Neural cell (in vitro differentiated cells): ENCODE data around the gene BRCA2. TPM values are rescaled to one million over a fixed set of nuclear protein-coding genes. Genes with fewer than 3 reads are reported as not detected.

ENCODE experiments used
- H2AFZ ChIP-seq: fragments of 200-600, 300-800 bp; sonication (generic), shearing (Covaris generic); 2 replicates; pipeline ENCODE4 v1.6.0; 2014; ENCODE audit warnings: low read depth, mild to moderate bottlenecking, antibody characterized with exemption, low read length, moderate library complexity
- H3F3A ChIP-seq: fragments of 200-600 bp; shearing (Covaris generic); 2 replicates; pipeline ENCODE4 v1.6.1; 2016; ENCODE audit warnings: mild to moderate bottlenecking, moderate library complexity, mixed read lengths, antibody characterized with exemption, low read length; ENCODE audit not compliant: insufficient read depth, poor library complexity, severe bottlenecking
- H3K27ac ChIP-seq: fragments of 200-600, 300-800 bp; sonication (generic), shearing (Covaris generic); 2 replicates; pipeline ENCODE4 v1.5.1; 2014; ENCODE audit warnings: mild to moderate bottlenecking, low read length, moderate library complexity
- H3K27me3 ChIP-seq: fragments of 300-800, 200-600 bp; sonication (generic), shearing (Covaris generic); 2 replicates; pipeline ENCODE4 v1.6.0; 2014; ENCODE audit warnings: mild to moderate bottlenecking, low read depth, low read length, moderate library complexity; ENCODE audit not compliant: insufficient read depth
- H3K36me3 ChIP-seq: fragments of 300-800, 200-600 bp; sonication (generic), shearing (Covaris generic); 2 replicates; pipeline ENCODE4 v1.5.1; 2014; ENCODE audit warnings: mild to moderate bottlenecking, antibody characterized with exemption, low read length, moderate library complexity; ENCODE audit not compliant: insufficient read depth
- H3K4me2 ChIP-seq: fragments of 300-800, 200-600 bp; sonication (generic), shearing (Covaris generic); 2 replicates; pipeline ENCODE4 v1.6.0; 2014; ENCODE audit warnings: mild to moderate bottlenecking, low read length
- H3K4me3 ChIP-seq: fragments of 300-800, 200-600 bp; sonication (generic), shearing (Covaris generic); 2 replicates; pipeline ENCODE4 v1.5.1; 2014; ENCODE audit warnings: mild to moderate bottlenecking, low read length, moderate library complexity
- H3K79me2 ChIP-seq: fragments of 200-600 bp; shearing (Covaris generic); replicated peaks from 2 replicates; pipeline ENCODE4 v1.6.0; 2014; ENCODE audit warnings: mild to moderate bottlenecking, low read length, moderate library complexity; ENCODE audit not compliant: insufficient read depth
- H3K9ac ChIP-seq: fragments of 300-800, 200-600 bp; sonication (generic), shearing (Covaris generic); 2 replicates; pipeline ENCODE4 v1.6.1; 2016; ENCODE audit warnings: mild to moderate bottlenecking, low read length, mixed read lengths
- H3K9me2 ChIP-seq: fragments of 200-600 bp; shearing (Covaris generic); 2 replicates; pipeline ENCODE4 v1.6.1; 2016; ENCODE audit warnings: mild to moderate bottlenecking, low read length, mixed read lengths; ENCODE audit not compliant: insufficient read depth
- H3K9me3 ChIP-seq: fragments of 200-600, 300-800 bp; sonication (generic), shearing (Covaris generic); 2 replicates; pipeline ENCODE4 v1.6.1; 2016; ENCODE audit warnings: mild to moderate bottlenecking, mixed run types, low read length, moderate library complexity, mixed read lengths
- H4K20me1 ChIP-seq: fragments of 200-600 bp; shearing (Covaris generic); 2 replicates; pipeline ENCODE4 v1.6.1; 2016; ENCODE audit warnings: mild to moderate bottlenecking, mixed run types; ENCODE audit not compliant: insufficient read depth
- CTCF ChIP-seq: fragments of 450-650 bp; IDR thresholded peaks from 2 replicates; pipeline ENCODE4 v1.5.1; 2014; ENCODE audit warnings: antibody characterized with exemption, mild to moderate bottlenecking, moderate library complexity; ENCODE audit not compliant: poor library complexity, severe bottlenecking
- EP300 ChIP-seq: fragments of 450-650 bp; conservative IDR thresholded peaks from 2 replicates; pipeline ENCODE4 v1.6.1; 2014; ENCODE audit warnings: antibody characterized with exemption, mild to moderate bottlenecking, moderate library complexity; ENCODE audit not compliant: poor library complexity, severe bottlenecking
- EZH2 ChIP-seq: fragments of 200-600, 300-800 bp; shearing (Covaris generic), sonication (generic); IDR thresholded peaks from 2 replicates; pipeline ENCODE4 v1.6.1; 2014; ENCODE audit warnings: antibody characterized with exemption, low read length, borderline replicate concordance, mild to moderate bottlenecking; ENCODE audit not compliant: insufficient read depth, poor library complexity, severe bottlenecking
- MXI1 ChIP-seq: fragments of 450-650 bp; conservative IDR thresholded peaks from 2 replicates; pipeline ENCODE4 v1.6.1; 2014; ENCODE audit warnings: antibody characterized with exemption, mild to moderate bottlenecking; ENCODE audit not compliant: poor library complexity, severe bottlenecking
- TAF1 ChIP-seq: IDR thresholded peaks from 2 replicates; pipeline ENCODE4 v1.6.1; 2012; ENCODE audit warnings: low read depth
- polyA plus RNA-seq: library from polyadenylated mRNA; depleted of rRNA; stranded (reverse); fragments of >200 nt; gene quantifications from 2 replicates; pipeline ENCODE4 v1.2.3, GENCODE V29; 2014
- TF ChIP-seq, protein P1 (sequence below): IDR thresholded peaks from 2 replicates; pipeline ENCODE4 v1.6.1; 2012; ENCODE audit warnings: borderline replicate concordance

The BRCA2 gene
- polyA plus RNA-seq, 1 donor from 2014 or later = 0.11 TPM

GRCh38 chr13:32282096-32282711, 33.1 kb upstream of the BRCA2 start:
- no peaks in the 10 kb centered on the region for H3K9me3 ChIP-seq
- no peaks in the 10 kb centered on the region for H3K9me2 ChIP-seq
- no peak overlapping the region for H2AFZ ChIP-seq
- H3K4me3 ChIP-seq = no peak overlapping the region
- H3K4me2 ChIP-seq = no peak overlapping the region
- H3K9ac ChIP-seq = no peak overlapping the region
- TF ChIP-seq MXI1 = no peak
- H3K27ac ChIP-seq = no peak overlapping the region
- no peaks in the 10 kb centered on the region for H4K20me1 ChIP-seq
- H3K79me2 ChIP-seq = no peaks in the 10 kb centered on the region
- no peaks in the 10 kb centered on the region for H3K27me3 ChIP-seq
- peaks cover 25% of the 10 kb centered on the region for H3K36me3 ChIP-seq
- H3F3A ChIP-seq = no peaks in the 10 kb centered on the region

DNA sequence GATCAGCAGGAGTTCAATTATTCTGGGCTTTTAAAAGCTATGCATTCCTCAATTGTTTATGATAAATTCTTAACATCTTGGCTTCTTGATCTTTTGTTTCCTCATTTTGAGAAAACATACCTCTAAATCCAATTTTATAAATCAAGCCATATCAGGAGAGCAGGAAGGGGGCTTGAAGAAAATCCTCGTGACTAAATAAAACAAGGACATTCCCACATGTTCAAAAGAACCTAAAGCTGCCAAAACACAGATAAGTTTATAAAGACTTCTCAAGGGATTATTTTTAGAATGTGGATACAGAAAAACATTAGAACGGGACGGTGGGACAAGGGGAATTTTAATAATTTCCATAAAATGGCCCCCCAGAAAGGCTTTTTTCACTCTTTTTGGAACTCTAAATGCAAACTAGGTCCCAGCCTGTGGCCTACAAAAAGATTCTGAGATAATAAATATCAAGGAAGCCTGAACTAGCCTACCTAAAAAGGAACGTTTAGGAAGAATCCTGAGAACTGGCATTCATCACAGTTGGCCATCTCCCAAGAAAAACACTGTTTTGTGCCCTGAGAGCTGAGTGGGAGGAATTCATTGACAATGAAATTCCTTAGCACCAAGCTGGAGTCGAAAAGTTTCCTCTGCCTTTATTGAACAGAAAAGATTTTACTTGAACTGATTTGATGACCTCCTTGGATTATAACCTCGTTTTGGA, 30.2 kb upstream of the BRCA2 start:
- Histone ChIP-seq H3K9me3 (no peaks in the 10 kb centered on the region), H3K27me3 (no peaks in the 10 kb centered on the region), H3K4me3 (no peak overlapping the region), H3K27ac (no peak overlapping the region), H4K20me1 (no peaks in the 10 kb centered on the region), H3K79me2 (no peaks in the 10 kb centered on the region), H3K4me2 (no peak overlapping the region), H3K9me2 (no peaks in the 10 kb centered on the region), H3K36me3 (peaks cover 12% of the 10 kb centered on the region), H3K9ac (no peak overlapping the region), H2AFZ (no peak overlapping the region), H3F3A (no peaks in the 10 kb centered on the region)
- TF ChIP-seq CTCF = no peak

GRCh38 chr13:32285633-32285965, 29.7 kb upstream of the BRCA2 start:
- Histone ChIP-seq H3K79me2 (no peaks in the 10 kb centered on the region), H2AFZ (no peak overlapping the region), H3K9ac (no peak overlapping the region), H3K9me3 (no peaks in the 10 kb centered on the region), H3K36me3 (peaks cover 17% of the 10 kb centered on the region), H3F3A (no peaks in the 10 kb centered on the region), H3K27me3 (no peaks in the 10 kb centered on the region), H3K9me2 (no peaks in the 10 kb centered on the region), H3K27ac (no peak overlapping the region), H3K4me2 (no peak overlapping the region), H3K4me3 (no peak overlapping the region), H4K20me1 (no peaks in the 10 kb centered on the region)
- TF ChIP-seq MXI1 (no peak), EZH2 (no peak), CTCF (no peak), EP300 (no peak), TAF1 (no peak)
- TF ChIP-seq, protein P1, sequence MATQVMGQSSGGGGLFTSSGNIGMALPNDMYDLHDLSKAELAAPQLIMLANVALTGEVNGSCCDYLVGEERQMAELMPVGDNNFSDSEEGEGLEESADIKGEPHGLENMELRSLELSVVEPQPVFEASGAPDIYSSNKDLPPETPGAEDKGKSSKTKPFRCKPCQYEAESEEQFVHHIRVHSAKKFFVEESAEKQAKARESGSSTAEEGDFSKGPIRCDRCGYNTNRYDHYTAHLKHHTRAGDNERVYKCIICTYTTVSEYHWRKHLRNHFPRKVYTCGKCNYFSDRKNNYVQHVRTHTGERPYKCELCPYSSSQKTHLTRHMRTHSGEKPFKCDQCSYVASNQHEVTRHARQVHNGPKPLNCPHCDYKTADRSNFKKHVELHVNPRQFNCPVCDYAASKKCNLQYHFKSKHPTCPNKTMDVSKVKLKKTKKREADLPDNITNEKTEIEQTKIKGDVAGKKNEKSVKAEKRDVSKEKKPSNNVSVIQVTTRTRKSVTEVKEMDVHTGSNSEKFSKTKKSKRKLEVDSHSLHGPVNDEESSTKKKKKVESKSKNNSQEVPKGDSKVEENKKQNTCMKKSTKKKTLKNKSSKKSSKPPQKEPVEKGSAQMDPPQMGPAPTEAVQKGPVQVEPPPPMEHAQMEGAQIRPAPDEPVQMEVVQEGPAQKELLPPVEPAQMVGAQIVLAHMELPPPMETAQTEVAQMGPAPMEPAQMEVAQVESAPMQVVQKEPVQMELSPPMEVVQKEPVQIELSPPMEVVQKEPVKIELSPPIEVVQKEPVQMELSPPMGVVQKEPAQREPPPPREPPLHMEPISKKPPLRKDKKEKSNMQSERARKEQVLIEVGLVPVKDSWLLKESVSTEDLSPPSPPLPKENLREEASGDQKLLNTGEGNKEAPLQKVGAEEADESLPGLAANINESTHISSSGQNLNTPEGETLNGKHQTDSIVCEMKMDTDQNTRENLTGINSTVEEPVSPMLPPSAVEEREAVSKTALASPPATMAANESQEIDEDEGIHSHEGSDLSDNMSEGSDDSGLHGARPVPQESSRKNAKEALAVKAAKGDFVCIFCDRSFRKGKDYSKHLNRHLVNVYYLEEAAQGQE = no peak
